H9 (cell line): Measurements from ENCODE around the gene APOL2. TPM values are rescaled to one million over a fixed set of nuclear protein-coding genes. Genes with fewer than 3 reads are reported as not detected.
A peak's percentile ranks its signal among the peaks of the same experiment; 100 is the strongest.

Source experiments
- DNase-seq: peaks from one replicate; pipeline ENCODE4 v3.0.0-alpha.2; 2017
- H2AFZ ChIP-seq: one replicate; pipeline ENCODE4 v1.6.1; 2013; ENCODE audit warnings: mild to moderate bottlenecking, low read length, control low read depth, moderate library complexity
- H2AK5ac ChIP-seq: 2 replicates; pipeline ENCODE4 v1.6.1; 2013; ENCODE audit warnings: low read length, control low read depth, mixed read lengths; ENCODE audit not compliant: insufficient read length
- H2BK120ac ChIP-seq: one replicate; pipeline ENCODE4 v1.6.1; 2013; ENCODE audit warnings: low read depth, mild to moderate bottlenecking, low read length, control low read depth, inconsistent platforms; ENCODE audit not compliant: poor library complexity, severe bottlenecking
- H2BK12ac ChIP-seq: 2 replicates; pipeline ENCODE4 v1.6.1; 2013; ENCODE audit warnings: low read length, control low read depth, mixed read lengths, low read depth; ENCODE audit not compliant: insufficient read length
- H2BK15ac ChIP-seq: 2 replicates; pipeline ENCODE4 v1.6.1; 2013; ENCODE audit warnings: low read depth, low read length, control low read depth
- H2BK20ac ChIP-seq: one replicate; pipeline ENCODE4 v1.6.1; 2013; ENCODE audit warnings: low read depth, mild to moderate bottlenecking, low read length, control low read depth, inconsistent platforms; ENCODE audit not compliant: poor library complexity, severe bottlenecking
- H2BK5ac ChIP-seq: 2 replicates; pipeline ENCODE4 v1.6.1; 2013; ENCODE audit warnings: low read length, control low read depth, mixed read lengths; ENCODE audit not compliant: insufficient read length
- H3K14ac ChIP-seq: 2 replicates; pipeline ENCODE4 v1.6.1; 2013; ENCODE audit warnings: low read length, control low read depth; ENCODE audit not compliant: insufficient read depth
- H3K18ac ChIP-seq: 2 replicates; pipeline ENCODE4 v1.6.1; 2013; ENCODE audit warnings: low read depth, mild to moderate bottlenecking, mixed read lengths, low read length, control low read depth; ENCODE audit not compliant: insufficient read length
- H3K23ac ChIP-seq: 2 replicates; pipeline ENCODE4 v1.6.1; 2013; ENCODE audit warnings: low read length, control low read depth, mixed read lengths, low read depth; ENCODE audit not compliant: insufficient read length
- H3K23me2 ChIP-seq: 2 replicates; pipeline ENCODE4 v1.6.1; 2013; ENCODE audit warnings: low read depth, mild to moderate bottlenecking, mixed read lengths, low read length, control low read depth; ENCODE audit not compliant: insufficient read length, poor library complexity, severe bottlenecking
- H3K27ac ChIP-seq: 2 replicates; pipeline ENCODE4 v1.5.1; 2013; ENCODE audit warnings: low read length, control low read depth, mixed read lengths, low read depth; ENCODE audit not compliant: insufficient read length
- H3K27me3 ChIP-seq: 2 replicates; pipeline ENCODE4 v1.6.1; 2013; ENCODE audit warnings: low read length, control low read depth, inconsistent platforms; ENCODE audit not compliant: insufficient read depth
- H3K4ac ChIP-seq: 2 replicates; pipeline ENCODE4 v1.6.1; 2013; ENCODE audit warnings: low read depth, mild to moderate bottlenecking, control low read depth, inconsistent platforms, low read length, moderate library complexity
- H3K4me1 ChIP-seq: 2 replicates; pipeline ENCODE4 v1.6.1; 2013; ENCODE audit warnings: low read length, control low read depth, inconsistent platforms; ENCODE audit not compliant: insufficient read depth
- H3K4me2 ChIP-seq: 2 replicates; pipeline ENCODE4 v1.6.1; 2013; ENCODE audit warnings: low read length, control low read depth, mixed read lengths; ENCODE audit not compliant: insufficient read length, insufficient read depth
- H3K56ac ChIP-seq: 2 replicates; pipeline ENCODE4 v1.6.1; 2013; ENCODE audit warnings: low read depth, mild to moderate bottlenecking, mixed read lengths, low read length, control low read depth; ENCODE audit not compliant: insufficient read length
- H3K79me1 ChIP-seq: 2 replicates; pipeline ENCODE4 v1.6.1; 2013; ENCODE audit warnings: low read depth, mild to moderate bottlenecking, moderate library complexity, low read length, control low read depth, inconsistent platforms; ENCODE audit not compliant: insufficient read depth, poor library complexity, severe bottlenecking
- H3K79me2 ChIP-seq: 2 replicates; pipeline ENCODE4 v1.6.1; 2013; ENCODE audit warnings: low read length, control low read depth, inconsistent platforms; ENCODE audit not compliant: insufficient read depth
- H3K9ac ChIP-seq: 2 replicates; pipeline ENCODE4 v1.6.1; 2013; ENCODE audit warnings: low read length, control low read depth, mixed read lengths; ENCODE audit not compliant: insufficient read length; ENCODE audit errors: extremely low read depth
- H3K9me3 ChIP-seq: one replicate; pipeline ENCODE4 v1.6.1; 2013; ENCODE audit warnings: low read depth, low read length, inconsistent platforms; ENCODE audit not compliant: control insufficient read depth
- H3T11ph ChIP-seq: one replicate; pipeline ENCODE4 v1.6.1; 2013; ENCODE audit warnings: mild to moderate bottlenecking, low read length, control low read depth, inconsistent platforms
- H4K20me1 ChIP-seq: one replicate; pipeline ENCODE4 v1.6.1; 2013; ENCODE audit not compliant: control insufficient read depth, insufficient read length, insufficient read depth
- H4K5ac ChIP-seq: 2 replicates; pipeline ENCODE4 v1.6.1; 2013; ENCODE audit warnings: low read depth, mild to moderate bottlenecking, mixed read lengths, low read length, control low read depth; ENCODE audit not compliant: insufficient read length
- H4K8ac ChIP-seq: replicated peaks from 2 replicates; pipeline ENCODE4 v1.6.1; 2013; ENCODE audit warnings: low read length, control low read depth, mixed read lengths, low read depth; ENCODE audit not compliant: insufficient read length
- H4K91ac ChIP-seq: 2 replicates; pipeline ENCODE4 v1.6.1; 2013; ENCODE audit warnings: low read depth, mild to moderate bottlenecking, moderate library complexity, mixed read lengths, low read length, control low read depth; ENCODE audit not compliant: insufficient read length
- H3K27ac Mint-ChIP-seq, 3 experiments: 2 replicates in 2 of 3; 3 replicates in 1 of 3; pipeline ENCODE4 v1.8.0; 2020 to 2021; ENCODE audit warnings: mixed read lengths in 3 of 3, mild to moderate bottlenecking in 1 of 3, moderate library complexity in 1 of 3
- H3K27me3 Mint-ChIP-seq: 2 replicates; pipeline ENCODE4 v1.8.0; 2021; ENCODE audit warnings: low read depth, mild to moderate bottlenecking, moderate library complexity, mixed read lengths
- H3K36me3 Mint-ChIP-seq, 3 experiments: 2 replicates in 2 of 3; 3 replicates in 1 of 3; pipeline ENCODE4 v1.8.0; 2020 to 2021; ENCODE audit warnings: low read depth in 3 of 3, mixed read lengths in 3 of 3; ENCODE audit not compliant: insufficient read depth in 1 of 3
- H3K4me1 Mint-ChIP-seq, 2 experiments: 2 replicates each; pipeline ENCODE4 v1.8.0; 2020; ENCODE audit warnings: mixed read lengths in 2 of 2
- H3K4me3 Mint-ChIP-seq, 2 experiments: 2 replicates in 1 of 2; 3 replicates in 1 of 2; pipeline ENCODE4 v1.8.0; 2020 to 2021; ENCODE audit warnings: mild to moderate bottlenecking in 2 of 2, mixed read lengths in 2 of 2, moderate library complexity in 1 of 2
- H3K9me3 Mint-ChIP-seq, 2 experiments: 2 replicates in 1 of 2; 3 replicates in 1 of 2; pipeline ENCODE4 v1.8.0; 2020; ENCODE audit warnings: mild to moderate bottlenecking in 2 of 2, mixed read lengths in 2 of 2, moderate library complexity in 1 of 2
- WGBS: extraction: QIAGEN DNeasy Blood & Tissue Kit; methylation state at CpG from one replicate; pipeline ENCODE4 v1.1.7; 2013; ENCODE audit warnings: missing lambda C conversion rate, low lambda C conversion rate, mixed read lengths; ENCODE audit not compliant: insufficient read length; ENCODE audit errors: extremely low coverage; 5-methylcytosine and 5-hydroxymethylcytosine counted together
- total RNA-seq: library from RNA; stranded (reverse); gene quantifications from 2 replicates; pipeline ENCODE4 v1.2.1, GENCODE V29; 2021
- TF ChIP-seq, protein P1 (sequence below): fragments of 200-600 bp; sonication (generic); conservative IDR thresholded peaks from 3 replicates; pipeline ENCODE4 v1.8.0; 2021; ENCODE audit warnings: antibody characterized with exemption, mild to moderate bottlenecking

The APOL2 gene
- total RNA-seq, 1 experiment from 2014 or later = 15.6 TPM

DNA sequence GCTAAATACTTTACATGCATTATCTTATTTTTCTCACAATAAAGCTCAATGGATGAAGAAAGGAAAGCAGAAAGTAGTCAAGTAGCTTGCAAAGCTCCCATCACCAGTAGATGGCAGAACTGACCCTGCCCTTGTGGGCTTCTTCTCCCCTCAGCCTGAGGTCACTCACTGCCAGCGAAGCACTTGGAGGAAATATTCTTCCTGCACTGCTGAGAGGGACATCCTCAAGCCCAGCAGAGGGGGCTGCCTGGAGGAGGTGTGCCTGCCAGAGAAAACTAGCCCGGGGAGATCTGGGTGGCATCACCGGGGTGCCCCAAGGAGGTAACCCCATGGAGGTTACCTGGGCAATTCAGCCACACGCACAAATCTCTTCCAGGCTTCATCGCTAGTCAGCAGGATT is 44.4 kb downstream of the APOL2 start:
- WGBS = no CpG with 5 or more reads among the region's 5 CpGs
- Histone ChIP-seq H3K79me1 (no peaks in the 10 kb centered on the region), H3T11ph (no peak overlapping the region), H3K4ac (no peak overlapping the region), H2BK5ac (no peak overlapping the region), H3K79me2 (no peaks in the 10 kb centered on the region), H4K20me1 (no peaks in the 10 kb centered on the region), H3K4me2 (no peak overlapping the region), H3K56ac (no peak overlapping the region), H3K14ac (no peak overlapping the region), H4K91ac (no peak overlapping the region), H2AK5ac (no peak overlapping the region), H3K27ac (no peak overlapping the region), H2BK15ac (no peak overlapping the region), H2BK20ac (no peak overlapping the region), H3K23me2 (no peaks in the 10 kb centered on the region), H3K4me1 (peaks cover 4% of the 10 kb centered on the region; the same call in 1 of the 2 replicates), H3K9me3 (no peaks in the 10 kb centered on the region), H2AFZ (no peak overlapping the region), H3K18ac (no peak overlapping the region), H2BK120ac (no peak overlapping the region), H3K23ac (no peak overlapping the region), H4K5ac (no peak overlapping the region), H3K9ac (no peak overlapping the region), H2BK12ac (no peak overlapping the region), H4K8ac (no peak overlapping the region), H3K27me3 (no peaks in the 10 kb centered on the region)
- H3K27ac Mint-ChIP-seq = no peak overlapping the region; a peak in 1 of 7 replicates
- TF ChIP-seq, protein P1, sequence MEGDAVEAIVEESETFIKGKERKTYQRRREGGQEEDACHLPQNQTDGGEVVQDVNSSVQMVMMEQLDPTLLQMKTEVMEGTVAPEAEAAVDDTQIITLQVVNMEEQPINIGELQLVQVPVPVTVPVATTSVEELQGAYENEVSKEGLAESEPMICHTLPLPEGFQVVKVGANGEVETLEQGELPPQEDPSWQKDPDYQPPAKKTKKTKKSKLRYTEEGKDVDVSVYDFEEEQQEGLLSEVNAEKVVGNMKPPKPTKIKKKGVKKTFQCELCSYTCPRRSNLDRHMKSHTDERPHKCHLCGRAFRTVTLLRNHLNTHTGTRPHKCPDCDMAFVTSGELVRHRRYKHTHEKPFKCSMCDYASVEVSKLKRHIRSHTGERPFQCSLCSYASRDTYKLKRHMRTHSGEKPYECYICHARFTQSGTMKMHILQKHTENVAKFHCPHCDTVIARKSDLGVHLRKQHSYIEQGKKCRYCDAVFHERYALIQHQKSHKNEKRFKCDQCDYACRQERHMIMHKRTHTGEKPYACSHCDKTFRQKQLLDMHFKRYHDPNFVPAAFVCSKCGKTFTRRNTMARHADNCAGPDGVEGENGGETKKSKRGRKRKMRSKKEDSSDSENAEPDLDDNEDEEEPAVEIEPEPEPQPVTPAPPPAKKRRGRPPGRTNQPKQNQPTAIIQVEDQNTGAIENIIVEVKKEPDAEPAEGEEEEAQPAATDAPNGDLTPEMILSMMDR = peak; percentile 95
- H3K4me3 Mint-ChIP-seq = no peak overlapping the region
- H3K27me3 Mint-ChIP-seq = peaks cover 2% of the 10 kb centered on the region; the same call in 1 of the 2 replicates
- H3K36me3 Mint-ChIP-seq = peaks cover 0 to 8% (median 5%) of the 10 kb centered on the region in 3 experiments; a peak in 3 of 7 replicates
- peaks cover 4 to 5% of the 10 kb centered on the region in 2 experiments; a peak in 4 of 5 replicates for H3K9me3 Mint-ChIP-seq
- peak; percentile 86 for DNase-seq
- H3K4me1 Mint-ChIP-seq = peaks cover 47 to 53% of the 10 kb centered on the region in 2 experiments
